Activated naive CD4-positive, alpha-beta T cell treated with anti-CD3 and anti-CD28 coated beads, Interleukin-2, amount 50 U/mL, for 24 hours (primary cell): ENCODE measurements around the gene TYMS.

ENCODE experiments used
- H3K27ac Mint-ChIP-seq: one replicate; pipeline ENCODE4 v1.8.0; 2021; ENCODE audit warnings: mild to moderate bottlenecking, mixed read lengths
- H3K27me3 Mint-ChIP-seq: one replicate; pipeline ENCODE4 v1.8.0; 2021; ENCODE audit warnings: mixed read lengths
- H3K36me3 Mint-ChIP-seq: one replicate; pipeline ENCODE4 v1.8.0; 2021; ENCODE audit warnings: mixed read lengths
- H3K4me1 Mint-ChIP-seq: one replicate; pipeline ENCODE4 v1.8.0; 2021; ENCODE audit warnings: mixed read lengths
- H3K4me3 Mint-ChIP-seq: one replicate; pipeline ENCODE4 v1.8.0; 2021; ENCODE audit warnings: mild to moderate bottlenecking, mixed read lengths
- H3K9me3 Mint-ChIP-seq: one replicate; pipeline ENCODE4 v1.8.0; 2021; ENCODE audit warnings: mixed read lengths

TYMS gene

DNA sequence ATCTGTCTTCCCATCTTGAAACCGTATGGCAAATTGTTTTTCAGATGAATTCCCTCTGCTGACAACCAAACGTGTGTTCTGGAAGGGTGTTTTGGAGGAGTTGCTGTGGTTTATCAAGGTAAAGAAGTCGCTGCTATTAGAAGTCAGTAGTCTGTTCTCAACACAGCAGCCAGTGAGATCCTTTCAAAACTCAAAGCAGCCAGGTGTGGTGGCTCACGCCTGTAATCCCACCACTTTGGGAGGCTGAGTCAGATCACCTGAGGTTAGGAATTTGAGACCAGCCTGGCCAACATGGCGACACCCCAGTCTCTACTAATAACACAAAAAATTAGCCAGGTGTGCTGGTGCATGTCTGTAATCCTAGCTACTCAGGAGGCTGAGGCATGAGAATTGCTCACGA, 2.1 kb downstream of the TYMS start:
- Mint-ChIP-seq H3K4me1 (peaks cover 7% of the 10 kb centered on the region), H3K36me3 (peaks cover 3% of the 10 kb centered on the region), H3K4me3 (peak overlapping the region; percentile 88), H3K27ac (no peak overlapping the region), H3K9me3 (no peaks in the 10 kb centered on the region), H3K27me3 (peaks cover 16% of the 10 kb centered on the region)

DNA sequence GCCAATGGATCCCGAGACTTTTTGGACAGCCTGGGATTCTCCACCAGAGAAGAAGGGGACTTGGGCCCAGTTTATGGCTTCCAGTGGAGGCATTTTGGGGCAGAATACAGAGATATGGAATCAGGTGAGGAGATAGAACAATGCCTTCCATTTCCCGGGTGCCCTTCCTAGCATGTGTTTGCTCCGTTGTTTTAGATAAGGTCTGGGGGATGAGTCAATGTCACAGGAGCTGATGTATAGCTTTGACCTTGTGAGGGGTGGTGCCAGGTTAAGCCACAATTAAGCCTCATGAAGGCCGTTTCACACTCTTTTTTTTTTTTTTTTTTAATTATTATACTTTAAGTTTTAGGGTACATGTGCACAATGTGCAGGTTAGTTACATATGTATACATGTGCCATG, 4.7 kb downstream of the TYMS start:
- Mint-ChIP-seq H3K9me3 (no peaks in the 10 kb centered on the region), H3K36me3 (peaks cover 3% of the 10 kb centered on the region), H3K27me3 (peaks cover 7% of the 10 kb centered on the region), H3K4me1 (peaks cover 7% of the 10 kb centered on the region), H3K27ac (no peak overlapping the region), H3K4me3 (no peak overlapping the region)

DNA sequence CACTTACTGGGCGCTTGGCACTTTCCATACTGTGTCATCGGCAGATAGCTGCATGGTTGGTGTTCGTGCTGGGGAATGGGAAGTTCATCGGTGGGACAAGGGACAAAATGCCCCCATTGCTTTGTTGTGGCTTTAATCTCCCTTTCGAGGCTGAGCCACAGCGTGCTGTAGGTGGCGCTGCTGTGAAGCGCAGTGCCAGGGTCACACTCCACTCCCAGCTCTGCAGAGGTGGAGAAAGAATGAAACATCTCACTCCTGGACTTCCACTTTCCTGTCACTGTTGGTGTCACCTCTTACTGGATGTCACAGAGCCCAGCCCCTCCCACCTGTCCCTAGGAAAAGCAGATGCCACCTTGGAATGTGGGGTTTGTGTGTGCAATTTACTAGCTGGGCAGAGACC, 8.7 kb downstream of the TYMS start:
- H3K4me3 Mint-ChIP-seq = no peak overlapping the region
- peaks cover 16% of the 10 kb centered on the region for H3K36me3 Mint-ChIP-seq

DNA sequence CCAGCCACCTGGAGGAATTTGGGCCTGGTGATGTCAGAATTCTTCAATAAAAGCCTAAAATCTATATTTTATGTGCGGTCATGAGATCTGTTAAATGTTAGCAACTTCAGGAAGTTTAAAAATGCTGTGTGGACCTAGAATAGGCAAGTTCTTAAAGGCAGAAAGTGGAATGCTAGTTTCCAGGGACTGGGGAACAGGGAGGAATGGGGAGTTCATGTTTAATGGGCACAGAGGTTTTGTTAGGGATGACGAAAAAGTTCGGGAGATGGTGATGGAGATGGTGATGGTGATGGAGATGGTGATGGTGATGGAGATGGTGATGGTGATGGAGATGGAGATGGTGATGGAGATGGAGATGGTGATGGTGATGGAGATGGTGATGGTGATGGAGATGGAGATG, 9.2 kb downstream of the TYMS start:
- H3K27ac Mint-ChIP-seq = no peak overlapping the region
- H3K4me1 Mint-ChIP-seq = no peaks in the 10 kb centered on the region
- H3K9me3 Mint-ChIP-seq = no peaks in the 10 kb centered on the region
- H3K27me3 Mint-ChIP-seq = no peaks in the 10 kb centered on the region
- no peak overlapping the region for H3K4me3 Mint-ChIP-seq
- peaks cover 17% of the 10 kb centered on the region for H3K36me3 Mint-ChIP-seq

More for the DNA sequence above, 8.7 kb downstream of the TYMS start:
- Mint-ChIP-seq H3K27ac (no peak overlapping the region), H3K9me3 (no peaks in the 10 kb centered on the region), H3K4me1 (no peaks in the 10 kb centered on the region), H3K27me3 (no peaks in the 10 kb centered on the region)

DNA sequence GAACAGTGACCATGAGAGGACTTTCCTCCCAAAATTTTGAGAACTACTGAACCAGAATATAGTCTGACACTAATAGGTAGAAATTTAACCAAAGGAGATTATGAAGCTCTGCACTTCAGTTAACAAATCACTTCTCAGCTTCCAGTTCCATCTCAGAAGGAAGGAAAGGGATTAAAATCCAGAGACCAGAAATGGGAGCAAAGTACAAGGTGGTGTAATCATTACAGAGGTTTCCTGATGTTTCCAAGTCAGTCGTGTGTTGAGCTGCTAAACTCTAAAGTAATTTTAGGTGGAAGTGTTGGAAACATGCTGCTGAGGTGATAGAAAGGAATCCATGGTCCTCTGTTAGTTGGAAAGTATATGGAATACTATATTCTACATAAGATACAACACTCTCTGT, 10.8 kb downstream of the TYMS start:
- H3K4me1 Mint-ChIP-seq = no peaks in the 10 kb centered on the region
- peaks cover 17% of the 10 kb centered on the region for H3K36me3 Mint-ChIP-seq
- H3K27ac Mint-ChIP-seq = no peak overlapping the region
- H3K4me3 Mint-ChIP-seq = no peak overlapping the region
- H3K27me3 Mint-ChIP-seq = no peaks in the 10 kb centered on the region
- H3K9me3 Mint-ChIP-seq = no peaks in the 10 kb centered on the region

DNA sequence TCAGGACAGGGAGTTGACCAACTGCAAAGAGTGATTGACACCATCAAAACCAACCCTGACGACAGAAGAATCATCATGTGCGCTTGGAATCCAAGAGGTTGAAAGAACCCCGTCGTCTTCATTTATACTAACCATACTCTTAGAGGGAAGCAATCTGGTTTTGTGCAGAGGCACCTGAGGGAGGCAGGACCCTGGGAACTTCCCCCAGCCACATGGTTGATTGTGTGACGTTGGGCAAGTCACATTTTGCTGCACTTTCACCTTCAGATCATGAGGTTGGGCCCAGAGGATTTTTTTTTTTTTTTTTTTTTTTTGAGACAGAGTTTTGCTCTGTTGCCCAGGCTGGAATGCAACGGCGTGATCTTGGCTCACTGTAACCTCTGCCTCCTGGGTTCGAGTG, 11.6 kb downstream of the TYMS start:
- no peaks in the 10 kb centered on the region for H3K27me3 Mint-ChIP-seq
- no peaks in the 10 kb centered on the region for H3K9me3 Mint-ChIP-seq
- no peak overlapping the region for H3K4me3 Mint-ChIP-seq
- peaks cover 17% of the 10 kb centered on the region for H3K36me3 Mint-ChIP-seq
- H3K4me1 Mint-ChIP-seq = no peaks in the 10 kb centered on the region
- no peak overlapping the region for H3K27ac Mint-ChIP-seq

DNA sequence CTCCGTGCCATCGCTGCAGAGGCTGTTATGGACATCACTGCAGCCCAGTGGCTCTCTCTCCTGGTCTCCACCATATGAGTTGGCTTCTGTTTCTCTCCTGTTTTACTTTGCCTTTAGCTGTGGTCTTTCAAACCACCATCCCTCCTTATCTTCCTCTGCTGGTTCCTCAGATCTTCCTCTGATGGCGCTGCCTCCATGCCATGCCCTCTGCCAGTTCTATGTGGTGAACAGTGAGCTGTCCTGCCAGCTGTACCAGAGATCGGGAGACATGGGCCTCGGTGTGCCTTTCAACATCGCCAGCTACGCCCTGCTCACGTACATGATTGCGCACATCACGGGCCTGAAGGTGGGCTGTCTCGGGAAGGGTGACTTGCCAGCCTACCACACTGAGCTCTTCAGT, 13.1 kb downstream of the TYMS start:
- Mint-ChIP-seq H3K27ac (no peak overlapping the region), H3K27me3 (no peaks in the 10 kb centered on the region), H3K4me3 (no peak overlapping the region), H3K4me1 (no peaks in the 10 kb centered on the region), H3K36me3 (peaks cover 17% of the 10 kb centered on the region), H3K9me3 (no peaks in the 10 kb centered on the region)

DNA sequence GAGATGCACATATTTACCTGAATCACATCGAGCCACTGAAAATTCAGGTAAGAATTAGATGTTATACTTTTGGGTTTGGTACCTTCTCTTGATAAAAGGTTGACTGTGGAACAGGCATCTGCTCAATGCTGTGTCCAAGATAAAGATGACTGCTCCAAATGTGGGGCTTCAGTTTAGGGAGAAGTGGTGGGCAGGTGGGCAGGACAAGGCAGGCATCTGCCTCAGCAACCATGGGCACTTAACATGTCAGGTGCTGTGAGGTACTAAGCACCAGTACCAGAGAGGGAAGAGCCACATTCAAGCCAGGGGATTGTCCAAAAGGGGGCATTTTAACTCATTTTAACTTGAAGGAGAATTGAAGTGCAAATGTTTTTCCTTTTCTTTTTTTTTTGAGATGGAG, 14.0 kb downstream of the TYMS start:
- H3K27ac Mint-ChIP-seq = no peak overlapping the region

DNA sequence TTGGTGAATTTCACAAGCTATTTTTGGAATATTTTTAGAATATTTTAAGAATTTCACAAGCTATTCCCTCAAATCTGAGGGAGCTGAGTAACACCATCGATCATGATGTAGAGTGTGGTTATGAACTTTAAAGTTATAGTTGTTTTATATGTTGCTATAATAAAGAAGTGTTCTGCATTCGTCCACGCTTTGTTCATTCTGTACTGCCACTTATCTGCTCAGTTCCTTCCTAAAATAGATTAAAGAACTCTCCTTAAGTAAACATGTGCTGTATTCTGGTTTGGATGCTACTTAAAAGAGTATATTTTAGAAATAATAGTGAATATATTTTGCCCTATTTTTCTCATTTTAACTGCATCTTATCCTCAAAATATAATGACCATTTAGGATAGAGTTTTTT, 15.9 kb downstream of the TYMS start:
- H3K27me3 Mint-ChIP-seq = no peaks in the 10 kb centered on the region
- H3K4me1 Mint-ChIP-seq = no peaks in the 10 kb centered on the region
- H3K4me3 Mint-ChIP-seq = no peak overlapping the region
- no peaks in the 10 kb centered on the region for H3K9me3 Mint-ChIP-seq
- H3K27ac Mint-ChIP-seq = no peak overlapping the region
- H3K36me3 Mint-ChIP-seq = peaks cover 24% of the 10 kb centered on the region

More for the DNA sequence above, 14.0 kb downstream of the TYMS start:
- Mint-ChIP-seq H3K4me1 (no peaks in the 10 kb centered on the region), H3K36me3 (peaks cover 18% of the 10 kb centered on the region), H3K27me3 (no peaks in the 10 kb centered on the region), H3K9me3 (no peaks in the 10 kb centered on the region), H3K4me3 (no peak overlapping the region)

DNA sequence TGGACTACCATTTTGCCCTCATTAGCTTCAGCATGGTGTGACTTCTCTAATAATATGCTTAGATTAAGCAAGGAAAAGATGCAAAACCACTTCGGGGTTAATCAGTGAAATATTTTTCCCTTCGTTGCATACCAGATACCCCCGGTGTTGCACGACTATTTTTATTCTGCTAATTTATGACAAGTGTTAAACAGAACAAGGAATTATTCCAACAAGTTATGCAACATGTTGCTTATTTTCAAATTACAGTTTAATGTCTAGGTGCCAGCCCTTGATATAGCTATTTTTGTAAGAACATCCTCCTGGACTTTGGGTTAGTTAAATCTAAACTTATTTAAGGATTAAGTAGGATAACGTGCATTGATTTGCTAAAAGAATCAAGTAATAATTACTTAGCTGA, 16.3 kb downstream of the TYMS start:
- no peak overlapping the region for H3K27ac Mint-ChIP-seq
- H3K27me3 Mint-ChIP-seq = no peaks in the 10 kb centered on the region
- H3K4me3 Mint-ChIP-seq = no peak overlapping the region

DNA sequence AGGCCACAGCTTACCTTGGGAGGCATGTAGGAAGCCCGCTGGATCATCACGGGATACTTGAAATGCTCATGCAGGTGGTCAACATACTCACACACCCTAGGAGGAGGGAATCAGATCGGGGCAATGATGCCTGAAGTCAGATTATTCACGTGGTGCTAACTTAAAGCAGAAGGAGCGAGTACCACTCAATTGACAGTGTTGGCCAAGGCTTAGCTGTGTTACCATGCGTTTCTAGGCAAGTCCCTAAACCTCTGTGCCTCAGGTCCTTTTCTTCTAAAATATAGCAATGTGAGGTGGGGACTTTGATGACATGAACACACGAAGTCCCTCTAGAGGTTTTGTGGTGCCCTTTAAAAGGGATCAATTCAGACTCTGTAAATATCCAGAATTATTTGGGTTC, 17.9 kb downstream of the TYMS start:
- H3K36me3 Mint-ChIP-seq = peaks cover 24% of the 10 kb centered on the region
- no peak overlapping the region for H3K27ac Mint-ChIP-seq
- no peaks in the 10 kb centered on the region for H3K9me3 Mint-ChIP-seq
- no peak overlapping the region for H3K4me3 Mint-ChIP-seq
- H3K27me3 Mint-ChIP-seq = no peaks in the 10 kb centered on the region
- H3K4me1 Mint-ChIP-seq = no peaks in the 10 kb centered on the region

More for the DNA sequence above, 16.3 kb downstream of the TYMS start:
- Mint-ChIP-seq H3K36me3 (peaks cover 23% of the 10 kb centered on the region), H3K9me3 (no peaks in the 10 kb centered on the region), H3K4me1 (no peaks in the 10 kb centered on the region)

DNA sequence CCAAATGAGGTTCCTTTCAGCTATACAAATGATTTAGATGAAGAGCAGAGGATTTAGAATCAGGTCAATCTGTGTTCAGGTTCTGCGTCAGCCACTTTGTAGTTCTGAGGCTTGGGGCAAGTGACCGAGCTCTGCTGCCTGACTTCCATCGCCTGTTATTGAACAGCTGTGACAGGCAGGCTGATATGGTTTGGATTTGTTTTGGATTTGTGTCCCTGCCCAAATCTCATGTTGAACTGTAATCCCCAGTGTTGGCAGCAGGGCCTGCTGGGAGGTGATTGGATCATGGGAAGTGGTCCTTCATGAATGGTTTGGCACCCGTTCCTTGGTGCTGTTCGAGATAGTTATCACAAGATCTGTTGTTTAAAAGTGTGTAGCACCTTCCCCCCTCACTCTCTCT, 18.6 kb downstream of the TYMS start:
- H3K9me3 Mint-ChIP-seq = no peaks in the 10 kb centered on the region
- H3K27me3 Mint-ChIP-seq = no peaks in the 10 kb centered on the region
- no peak overlapping the region for H3K4me3 Mint-ChIP-seq
- no peak overlapping the region for H3K27ac Mint-ChIP-seq
- H3K4me1 Mint-ChIP-seq = no peaks in the 10 kb centered on the region
- peaks cover 18% of the 10 kb centered on the region for H3K36me3 Mint-ChIP-seq

DNA sequence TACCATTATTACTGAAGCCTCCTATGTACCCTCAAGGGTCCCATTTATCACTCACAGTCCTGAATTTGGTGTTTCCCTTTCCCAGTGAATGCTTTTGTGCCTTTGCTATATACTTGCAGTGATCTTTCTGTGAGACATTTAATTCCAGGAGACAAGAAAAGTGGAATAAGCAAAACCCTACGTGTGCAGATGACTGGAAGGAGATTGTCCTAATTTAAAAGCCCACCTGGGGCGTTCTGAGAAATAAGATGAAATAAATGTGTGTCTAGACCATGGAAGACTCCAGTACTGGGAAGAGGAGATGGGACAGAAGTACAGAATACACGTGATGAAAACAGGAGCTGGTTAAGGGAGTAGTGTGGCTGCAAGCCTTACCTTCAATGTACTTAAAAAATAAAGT, 19.3 kb downstream of the TYMS start:
- Mint-ChIP-seq H3K4me1 (peaks cover 3% of the 10 kb centered on the region), H3K4me3 (no peak overlapping the region), H3K9me3 (no peaks in the 10 kb centered on the region), H3K36me3 (peaks cover 16% of the 10 kb centered on the region), H3K27ac (no peak overlapping the region), H3K27me3 (no peaks in the 10 kb centered on the region)

DNA sequence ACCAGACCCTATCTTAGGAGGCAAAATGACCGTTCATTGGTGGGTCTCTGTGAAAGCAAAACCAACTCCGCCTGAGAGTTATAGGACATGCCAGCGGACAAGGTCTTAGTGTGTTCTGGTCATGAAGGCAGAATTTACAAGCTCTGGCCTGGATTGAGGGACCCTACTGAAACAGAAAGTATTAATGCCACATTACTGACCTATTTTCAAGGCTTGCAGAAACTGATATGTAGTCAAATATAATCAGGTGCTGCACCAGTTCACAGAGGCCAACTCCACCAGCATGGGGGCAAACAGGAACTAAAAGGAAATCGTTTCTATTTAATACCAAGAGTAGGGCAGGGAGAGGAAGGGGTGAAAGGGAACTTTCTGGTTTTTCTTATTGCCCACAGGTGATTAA, 19.7 kb downstream of the TYMS start:
- H3K36me3 Mint-ChIP-seq = peaks cover 19% of the 10 kb centered on the region
- no peak overlapping the region for H3K27ac Mint-ChIP-seq
- no peaks in the 10 kb centered on the region for H3K27me3 Mint-ChIP-seq
- H3K9me3 Mint-ChIP-seq = no peaks in the 10 kb centered on the region
- peaks cover 7% of the 10 kb centered on the region for H3K4me1 Mint-ChIP-seq
- H3K4me3 Mint-ChIP-seq = no peak overlapping the region

DNA sequence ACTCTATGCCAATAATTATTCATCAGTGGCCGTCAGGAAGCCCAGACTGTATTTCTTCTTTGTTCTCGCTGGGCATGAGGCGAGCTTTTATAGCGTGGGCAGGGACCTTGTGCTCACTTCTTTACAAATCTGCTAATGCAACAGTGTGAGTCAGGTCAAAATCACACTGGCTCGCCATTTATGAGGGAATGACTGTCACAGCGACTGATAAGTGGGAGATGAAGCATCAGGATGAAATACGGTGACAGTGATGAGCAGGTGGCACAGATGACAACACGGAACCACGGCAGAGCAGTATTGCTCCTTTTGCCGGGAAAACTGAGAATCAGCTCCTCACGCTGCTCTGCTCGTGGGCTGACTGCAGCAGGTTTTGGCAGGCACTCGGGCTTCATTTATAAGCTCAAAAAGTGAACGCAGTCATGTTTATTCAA, 20.5 kb downstream of the TYMS start:
- Mint-ChIP-seq H3K4me1 (peaks cover 14% of the 10 kb centered on the region), H3K4me3 (no peak overlapping the region), H3K9me3 (no peaks in the 10 kb centered on the region), H3K27me3 (no peaks in the 10 kb centered on the region), H3K27ac (no peak overlapping the region), H3K36me3 (peaks cover 22% of the 10 kb centered on the region)

DNA sequence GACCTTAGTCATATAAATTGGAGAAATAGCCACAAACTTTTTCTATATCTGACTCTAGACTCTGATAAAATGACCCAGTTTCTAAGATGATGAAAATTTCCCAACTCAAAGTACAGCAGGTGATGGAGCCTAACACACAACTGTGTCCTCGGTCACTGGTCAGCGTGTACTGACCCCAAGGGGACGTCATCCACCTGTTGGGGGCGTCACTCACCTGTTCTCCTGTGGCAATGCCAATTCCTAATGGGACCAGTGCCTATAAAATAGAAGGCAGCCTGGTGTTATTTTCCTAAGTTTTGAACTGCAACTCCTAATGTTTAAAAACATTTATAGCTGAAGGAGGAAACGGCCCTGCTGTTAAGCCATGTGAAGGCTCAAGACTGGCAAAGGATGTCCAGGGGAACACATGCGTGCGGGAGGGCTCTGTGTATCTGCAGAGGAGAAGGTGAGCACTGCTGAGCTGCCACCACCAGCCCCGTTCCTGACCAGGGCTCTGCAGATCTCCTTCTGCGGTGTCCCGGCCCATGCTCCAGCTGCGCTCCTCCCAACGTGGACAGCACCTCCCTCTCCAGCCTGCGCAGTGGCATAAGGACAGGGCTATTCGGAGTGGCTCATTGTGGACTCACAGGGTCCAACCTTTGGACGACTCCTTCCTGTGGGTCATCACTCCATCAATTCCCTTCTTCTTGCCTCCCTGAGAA, 21.2 kb downstream of the TYMS start:
- Mint-ChIP-seq H3K4me1 (peaks cover 14% of the 10 kb centered on the region), H3K4me3 (no peak overlapping the region), H3K27ac (no peak overlapping the region), H3K36me3 (peaks cover 22% of the 10 kb centered on the region), H3K9me3 (no peaks in the 10 kb centered on the region), H3K27me3 (no peaks in the 10 kb centered on the region)

DNA sequence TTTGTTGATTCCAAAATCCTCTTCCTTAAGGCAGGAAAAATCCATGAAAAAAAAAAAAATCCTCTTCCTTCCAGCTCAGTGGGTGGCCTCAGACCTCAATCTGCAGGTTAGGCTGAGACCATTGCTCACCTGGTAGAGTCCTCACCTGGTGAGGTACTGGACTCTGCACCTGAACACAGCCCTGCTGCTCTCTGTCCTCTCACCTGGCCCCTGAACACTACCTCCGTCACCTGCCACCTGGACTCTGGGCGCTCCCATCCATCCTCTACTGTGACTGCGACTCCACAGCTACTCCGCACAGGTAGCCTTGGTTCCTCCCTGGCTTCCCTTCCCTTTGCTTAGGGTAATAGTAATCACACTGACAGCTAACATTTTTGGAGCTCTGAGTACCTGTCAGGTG, 22.1 kb downstream of the TYMS start:
- peaks cover 22% of the 10 kb centered on the region for H3K36me3 Mint-ChIP-seq

More for the DNA sequence above, 22.1 kb downstream of the TYMS start:
- no peaks in the 10 kb centered on the region for H3K27me3 Mint-ChIP-seq
- H3K4me1 Mint-ChIP-seq = peaks cover 14% of the 10 kb centered on the region
- H3K4me3 Mint-ChIP-seq = no peak overlapping the region
- no peaks in the 10 kb centered on the region for H3K9me3 Mint-ChIP-seq
- H3K27ac Mint-ChIP-seq = no peak overlapping the region
